Stimulated activated CD8-positive, alpha-beta memory T cell treated with anti-CD3 and anti-CD28 coated beads, Interleukin-2, amount 100 ng/mL, for 48 hours (primary cell): Measurements from ENCODE around the gene NTSR1.

Experiments used
- DNase-seq, 2 donors: peaks; one replicate each; pipeline ENCODE4 v3.0.0-alpha.2; 2020; ENCODE audit warnings: low read depth in 2 of 2

Gene NTSR1

GRCh38 chr20:62755817-62756724 lies 47.4 kb downstream of the NTSR1 start:
- no peak for DNase-seq

- no peak for DNase-seq
Measured at GRCh38 chr20:62758226-62758912, 49.7 kb downstream of the NTSR1 start.

GRCh38 chr20:62759981-62760431 lies 51.4 kb downstream of the NTSR1 start:
- no peak for DNase-seq

- DNase-seq, result no peak
Measured at GRCh38 chr20:62760471-62760855, 51.8 kb downstream of the NTSR1 start.

GRCh38 chr20:62760856-62761758 lies 52.5 kb downstream of the NTSR1 start:
- DNase-seq, result no peak

GRCh38 chr20:62761759-62762131 lies 53.1 kb downstream of the NTSR1 start:
- no peak for DNase-seq

GRCh38 chr20:62762376-62762775 lies 53.7 kb downstream of the NTSR1 start:
- DNase-seq, result no peak

GRCh38 chr20:62762801-62763368 lies 54.2 kb downstream of the NTSR1 start:
- no peak for DNase-seq

- DNase-seq, result no peak
Measured at GRCh38 chr20:62763404-62763803, 54.8 kb downstream of the NTSR1 start.

GRCh38 chr20:62764156-62764935 lies 55.7 kb downstream of the NTSR1 start:
- no peak for DNase-seq

GRCh38 chr20:62765021-62765420 lies 56.4 kb downstream of the NTSR1 start:
- no peak for DNase-seq

GRCh38 chr20:62765432-62766070 lies 56.9 kb downstream of the NTSR1 start:
- DNase-seq, result no peak

- no peak for DNase-seq
Measured at GRCh38 chr20:62766071-62766450, 57.4 kb downstream of the NTSR1 start.

- no peak for DNase-seq
Measured at GRCh38 chr20:62766716-62767115, 58.1 kb downstream of the NTSR1 start.

GRCh38 chr20:62768234-62768546 lies 59.6 kb downstream of the NTSR1 start:
- DNase-seq, result no peak

GRCh38 chr20:62768551-62769287 lies 60.1 kb downstream of the NTSR1 start:
- no peak for DNase-seq

- no peak for DNase-seq
Measured at GRCh38 chr20:62769346-62770071, 60.9 kb downstream of the NTSR1 start.

- DNase-seq, result no peak
Measured at GRCh38 chr20:62770111-62770910, 61.7 kb downstream of the NTSR1 start.
